ENCODE results near the gene HPD.

DNA sequence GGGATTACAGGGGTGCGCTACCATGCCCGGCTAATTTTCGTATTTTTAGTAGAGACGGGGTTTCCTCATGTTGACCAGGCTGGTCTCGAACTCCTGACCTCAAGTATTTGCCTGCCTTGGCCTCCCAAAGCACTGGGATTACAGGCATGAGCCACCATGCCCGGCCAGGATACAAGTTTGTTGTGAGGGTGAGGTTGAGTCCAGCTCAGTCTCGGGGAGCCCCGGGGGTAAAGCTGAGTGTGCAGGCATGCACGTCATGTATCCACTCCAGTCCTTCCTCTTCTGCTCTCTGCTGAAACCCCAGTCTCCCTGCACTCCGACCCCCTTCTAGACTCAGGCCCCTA, 369 bp downstream of the HPD start:
- TF ChIP-seq EZH2 (IDR thresholded peaks at IDR 0.05) (no peak), POLR2AphosphoS5 (IDR thresholded peaks at IDR 0.05; ENCODE audit: borderline replicate concordance, low read depth, low read length) (no peak)
